Measurements from ENCODE around the gene MCF2L.
A peak's percentile ranks its signal among the peaks of the same experiment; 100 is the strongest.
"Not testable (repeated sequence)": the region's sequence is repeated elsewhere in the genome, so short reads cannot be mapped to it uniquely, and the experiment has no call there.

Gene MCF2L

GRCh38 chr13:113015826-113016525 is 47.0 kb downstream of the MCF2L start:
- DNase-seq (ENCODE audit: low spot score), result no peak

DNA sequence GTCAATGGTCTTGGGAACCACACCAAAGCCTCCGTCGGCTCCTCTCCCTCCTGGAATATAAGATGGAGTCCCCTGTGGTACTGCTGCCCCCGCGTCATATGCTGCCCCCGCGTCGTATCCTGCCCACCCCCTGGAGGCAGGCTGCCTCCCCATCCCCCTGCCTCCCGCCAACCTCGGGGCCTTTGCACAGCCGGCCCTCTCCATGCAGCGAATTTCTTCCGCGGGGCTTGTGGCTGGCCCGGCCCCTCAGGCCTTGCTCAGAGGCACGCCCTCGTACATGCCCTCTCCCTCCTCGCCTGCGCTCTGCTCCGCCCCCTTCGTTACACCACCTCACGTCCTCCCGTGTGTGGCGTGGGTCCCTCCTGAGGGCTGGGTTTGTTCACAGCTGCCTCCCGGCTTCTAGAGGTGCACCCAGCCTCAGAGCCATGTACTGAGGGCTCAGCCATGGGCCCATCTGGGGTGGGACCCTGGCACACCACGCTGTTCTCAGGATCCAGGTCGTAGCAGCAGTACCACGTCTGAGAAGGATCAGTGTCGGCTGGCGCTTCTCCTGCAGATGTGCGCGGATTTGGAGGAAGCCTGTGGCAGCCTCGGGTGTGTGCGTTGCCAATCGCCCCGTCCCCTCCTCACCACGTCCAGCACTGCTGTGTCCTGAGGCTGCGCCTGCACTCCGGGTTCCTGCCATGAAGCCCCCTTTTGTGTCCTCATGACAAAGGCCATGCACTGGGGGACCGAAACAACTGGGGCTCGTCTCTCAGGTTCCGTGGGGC is 47.7 kb downstream of the MCF2L start:
- no peak for DNase-seq (ENCODE audit: low spot score)

- DNase-seq (ENCODE audit: low spot score), result no peak
Measured at GRCh38 chr13:113017506-113018215, 48.6 kb downstream of the MCF2L start.

DNA sequence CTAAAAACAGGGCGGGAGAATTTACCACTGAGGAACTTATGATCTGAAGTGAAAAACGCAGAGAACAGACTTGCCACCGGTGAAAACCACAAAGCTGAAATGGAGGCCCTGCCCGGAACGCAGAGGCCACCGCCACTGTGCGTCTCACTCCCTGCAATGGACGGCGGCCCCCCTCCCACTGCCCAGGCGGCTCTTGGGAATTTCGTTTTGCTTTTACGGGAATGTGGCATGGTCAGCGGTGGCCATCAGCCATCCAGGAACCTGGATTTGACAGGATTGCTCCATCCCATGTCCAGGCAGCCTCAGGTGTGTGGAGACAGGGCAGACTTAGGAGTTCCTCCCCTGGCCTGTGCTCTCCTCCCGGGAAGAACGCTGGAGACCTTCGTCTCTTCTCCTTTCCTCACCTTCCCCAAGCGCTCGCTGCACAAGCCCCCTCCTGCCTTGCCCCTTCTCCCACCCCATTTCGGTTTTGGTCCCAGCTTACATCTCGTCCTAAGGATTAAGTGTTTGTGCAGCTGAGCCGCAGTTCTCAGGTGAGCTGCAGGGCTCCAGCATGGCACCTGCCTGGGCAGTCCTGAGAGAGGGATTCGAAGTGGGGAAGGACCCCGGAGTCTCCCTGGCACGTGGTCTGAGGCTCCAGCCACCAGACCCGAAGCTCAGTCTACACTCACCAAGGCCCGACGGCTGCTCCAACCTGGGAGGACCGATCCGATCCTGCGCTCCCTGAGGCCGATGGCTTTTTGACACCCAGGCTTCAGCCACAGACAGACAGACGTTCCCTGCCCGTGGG is 49.9 kb downstream of the MCF2L start:
- no peak for DNase-seq (ENCODE audit: low spot score)

GRCh38 chr13:113020323-113021080 is 51.5 kb downstream of the MCF2L start:
- DNase-seq (ENCODE audit: low spot score), result no peak

GRCh38 chr13:113021391-113021790 is 52.4 kb downstream of the MCF2L start:
- DNase-seq (ENCODE audit: low spot score), result no peak

DNA sequence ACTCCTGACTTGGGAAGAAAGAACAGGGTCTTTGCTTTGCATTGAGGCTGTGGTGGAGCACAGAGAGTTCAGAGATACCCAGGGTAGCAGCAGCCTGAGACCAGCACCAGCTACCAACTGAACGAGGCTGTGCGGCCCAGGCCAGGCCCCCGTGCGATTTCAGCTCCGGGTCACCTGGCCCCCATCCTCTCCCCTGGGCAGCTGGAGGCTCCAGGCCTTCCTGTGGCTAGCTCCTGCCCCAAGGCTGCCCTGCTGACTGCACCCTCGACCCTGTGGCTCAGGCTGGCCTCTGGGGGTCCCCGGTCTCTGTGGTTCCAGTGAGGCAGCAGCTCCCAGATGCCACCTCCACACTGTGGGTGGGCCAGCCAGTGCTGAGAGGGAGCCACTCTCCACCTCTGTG is 52.8 kb downstream of the MCF2L start:
- DNase-seq (ENCODE audit: low spot score), result no peak

GRCh38 chr13:113022391-113022744 is 53.4 kb downstream of the MCF2L start:
- no peak for DNase-seq (ENCODE audit: low spot score)

GRCh38 chr13:113022745-113023574 is 53.9 kb downstream of the MCF2L start:
- DNase-seq (ENCODE audit: low spot score), result no peak

DNA sequence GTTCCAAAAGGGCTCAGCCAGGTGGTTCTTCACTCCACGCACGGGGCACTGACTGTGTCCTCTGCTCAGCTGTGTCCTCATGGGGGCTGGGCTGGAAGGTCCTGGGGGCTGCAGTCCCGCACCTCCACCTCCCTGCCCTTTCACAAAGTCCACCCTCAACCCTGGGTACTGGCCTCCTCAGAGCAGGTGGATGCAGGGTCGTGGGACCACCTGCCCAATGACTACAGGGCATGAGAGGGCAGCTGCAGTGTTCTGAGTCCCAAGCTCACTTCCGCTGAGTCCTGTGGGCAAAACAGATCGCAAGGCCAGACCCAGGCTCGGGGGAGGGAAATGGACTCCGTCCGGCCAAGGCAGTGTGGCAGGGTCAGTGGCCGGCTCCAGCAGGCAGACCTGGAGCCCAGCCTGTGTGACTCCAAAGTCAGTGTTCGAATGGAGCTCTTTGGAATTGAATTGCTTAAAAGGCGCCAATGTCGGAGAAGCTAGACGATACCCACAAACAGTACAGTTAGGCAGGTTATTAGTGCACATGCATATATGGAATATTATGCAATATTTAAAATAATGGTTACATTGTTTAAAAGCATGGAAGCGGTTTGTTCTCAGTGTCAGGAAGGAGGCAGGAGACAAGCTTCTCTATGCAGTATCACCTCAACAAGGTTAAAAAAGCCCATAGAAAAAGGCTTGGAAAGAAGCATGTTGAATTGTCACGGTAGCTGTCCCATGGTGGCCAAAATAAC is 54.8 kb downstream of the MCF2L start:
- no peak for DNase-seq (ENCODE audit: low spot score)

GRCh38 chr13:113024466-113024865 is 55.5 kb downstream of the MCF2L start:
- DNase-seq (ENCODE audit: low spot score), result no peak

DNA sequence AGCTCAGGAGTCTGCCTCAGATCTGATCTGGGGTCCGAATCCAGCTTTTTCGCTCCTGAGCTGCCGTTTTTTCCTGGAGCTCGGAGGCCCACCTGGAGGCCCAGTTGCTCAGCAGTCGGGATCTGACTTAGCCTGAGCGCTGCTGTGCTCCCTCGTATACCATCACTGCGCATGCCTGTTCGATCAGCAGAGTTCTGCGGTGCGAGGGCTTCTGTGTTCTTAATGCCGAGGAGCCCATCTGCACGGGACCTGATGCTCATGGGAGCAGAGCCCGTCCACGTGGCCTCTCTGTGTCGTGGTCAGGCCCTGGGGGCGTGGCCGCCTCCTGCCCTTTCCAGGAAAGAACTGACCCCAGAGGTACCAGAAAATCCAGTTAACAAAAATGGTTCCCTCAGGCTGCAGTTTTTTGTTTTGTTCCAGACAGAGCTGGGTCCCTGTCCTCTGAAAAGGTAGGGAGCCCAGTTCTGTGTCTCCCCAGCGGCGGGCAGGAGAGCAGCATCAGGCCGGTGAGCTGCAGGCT is 57.4 kb downstream of the MCF2L start:
- DNase-seq (ENCODE audit: low spot score), result no peak

GRCh38 chr13:113027095-113027494 is 58.1 kb downstream of the MCF2L start:
- no peak for DNase-seq (ENCODE audit: low spot score)

- no peak for DNase-seq (ENCODE audit: low spot score)
Measured at GRCh38 chr13:113027566-113027965, 58.6 kb downstream of the MCF2L start.

DNA sequence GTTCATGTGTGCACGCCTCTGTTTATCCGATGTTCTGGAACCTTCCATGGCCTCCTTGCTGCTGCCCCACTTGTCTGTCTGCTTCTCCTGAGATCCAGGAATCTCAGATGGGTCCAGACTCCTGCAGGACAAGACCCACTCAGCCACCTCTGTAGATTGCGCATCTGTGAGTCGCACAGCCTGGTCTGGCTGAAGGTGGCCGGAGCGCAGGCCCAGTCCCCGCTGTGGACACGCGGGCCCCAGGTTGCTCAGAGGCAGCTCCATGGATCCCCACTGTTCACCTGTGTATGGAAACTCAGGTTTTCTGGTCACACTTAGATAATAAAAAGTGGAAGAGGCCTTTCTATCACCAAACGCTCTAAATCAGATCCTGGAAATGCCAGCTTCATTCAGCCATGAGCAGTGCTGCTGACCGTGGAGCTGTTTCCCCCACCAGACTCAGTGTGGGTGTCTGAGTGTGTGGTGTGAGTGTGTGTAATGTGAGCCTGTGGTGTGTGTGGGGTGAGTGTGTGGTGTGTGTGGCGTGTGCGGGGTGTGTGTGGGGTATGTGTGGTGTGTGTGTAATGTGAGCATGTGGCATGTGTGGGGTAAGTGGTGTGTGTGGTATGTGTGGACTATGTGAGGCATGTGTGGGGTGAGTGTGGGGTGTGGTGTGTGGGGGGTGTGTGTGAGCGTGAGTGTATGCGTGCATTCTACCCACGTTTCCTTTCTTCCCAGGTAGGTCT is 59.5 kb downstream of the MCF2L start:
- no peak for DNase-seq (ENCODE audit: low spot score)

GRCh38 chr13:113029061-113029445 is 60.0 kb downstream of the MCF2L start:
- no peak for DNase-seq (ENCODE audit: low spot score)

DNA sequence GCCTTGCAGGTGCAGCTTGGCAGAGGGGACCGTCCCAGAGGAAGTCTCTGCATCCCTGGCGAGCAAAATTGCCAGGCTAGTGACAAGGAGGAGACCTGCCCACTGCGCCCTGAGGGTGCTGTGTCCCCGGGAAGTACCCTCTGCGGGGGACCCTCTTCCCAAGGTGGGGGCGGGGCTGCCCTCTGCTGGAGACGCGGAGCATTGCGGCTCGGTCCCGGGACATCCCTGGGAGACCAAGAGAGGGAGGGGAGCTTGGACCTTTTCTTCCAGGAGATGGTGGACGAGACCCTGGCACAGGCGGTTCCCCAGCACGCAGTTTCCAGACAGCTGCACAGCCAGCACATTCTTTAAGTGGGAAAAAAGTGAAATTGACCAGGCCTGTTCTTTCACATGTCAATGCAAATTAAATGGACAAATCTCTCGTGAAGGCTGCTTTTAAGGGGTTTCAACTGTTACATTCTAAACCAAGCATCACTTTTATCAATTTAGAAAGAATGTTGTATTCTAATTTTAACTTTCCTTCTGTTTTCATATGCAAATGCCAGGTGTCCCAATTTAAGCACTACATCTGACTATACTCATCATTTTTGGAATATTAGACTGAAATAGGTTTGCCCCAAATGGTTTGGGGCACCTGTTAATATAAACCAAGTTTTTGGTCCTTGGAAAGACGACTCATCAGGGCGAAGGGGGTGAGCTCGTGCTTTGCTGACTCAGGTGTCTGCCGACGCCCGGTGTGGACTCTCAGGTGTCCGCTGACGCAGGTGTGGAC is 60.7 kb downstream of the MCF2L start:
- DNase-seq (ENCODE audit: low spot score), result peak; percentile 83

GRCh38 chr13:113030259-113030640 is 61.2 kb downstream of the MCF2L start:
- DNase-seq (ENCODE audit: low spot score), result not testable (repeated sequence)
